Prostate gland (tissue), 2 donors: Measurements from ENCODE around the gene KANSL1.

Source experiments
- POLR2A ChIP-seq: fragments of 450-650 bp; IDR thresholded peaks from one replicate; pipeline ENCODE4 v1.6.1; 2016; ENCODE audit warnings: antibody characterized with exemption, mild to moderate bottlenecking
- POLR2AphosphoS5 ChIP-seq: sonication (generic); formaldehyde crosslinking; IDR thresholded peaks from one replicate; pipeline ENCODE4 v1.6.1; 2017; ENCODE audit warnings: antibody characterized with exemption
- TF ChIP-seq, protein P1 (sequence below), 4 experiments: fragments of 200-600 bp in 2 of 4; fragments of 450-650 bp in 2 of 4; sonication (generic) in 2 of 4; IDR thresholded peaks; 1 replicate in 3 of 4; 2 replicates in 1 of 4; pipeline ENCODE4 v1.5.1; 2016 to 2019; ENCODE audit warnings: antibody characterized with exemption in 4 of 4, mild to moderate bottlenecking in 2 of 4, moderate library complexity in 2 of 4

DNA sequence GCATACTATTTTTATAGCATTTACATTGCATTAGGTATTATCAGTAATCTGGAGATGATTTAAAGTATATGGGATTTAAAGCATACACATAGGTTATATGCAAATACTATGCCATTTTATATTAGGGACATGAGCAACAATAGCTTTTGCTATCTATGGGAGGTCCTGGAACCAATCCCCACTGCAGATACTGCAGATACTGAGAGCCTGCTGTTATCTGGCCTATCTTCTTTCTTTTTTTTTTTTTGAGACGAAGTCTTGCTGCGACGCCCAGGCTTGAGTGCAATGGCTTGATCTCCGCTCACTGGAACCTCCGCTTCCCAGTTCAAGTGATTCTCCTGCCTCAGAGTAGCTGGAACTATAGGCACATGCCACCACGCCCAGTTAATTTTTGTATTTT is 156.7 kb downstream of the KANSL1 start:
- no peak for TF ChIP-seq POLR2A
- no peak for TF ChIP-seq POLR2AphosphoS5
- TF ChIP-seq, protein P1, sequence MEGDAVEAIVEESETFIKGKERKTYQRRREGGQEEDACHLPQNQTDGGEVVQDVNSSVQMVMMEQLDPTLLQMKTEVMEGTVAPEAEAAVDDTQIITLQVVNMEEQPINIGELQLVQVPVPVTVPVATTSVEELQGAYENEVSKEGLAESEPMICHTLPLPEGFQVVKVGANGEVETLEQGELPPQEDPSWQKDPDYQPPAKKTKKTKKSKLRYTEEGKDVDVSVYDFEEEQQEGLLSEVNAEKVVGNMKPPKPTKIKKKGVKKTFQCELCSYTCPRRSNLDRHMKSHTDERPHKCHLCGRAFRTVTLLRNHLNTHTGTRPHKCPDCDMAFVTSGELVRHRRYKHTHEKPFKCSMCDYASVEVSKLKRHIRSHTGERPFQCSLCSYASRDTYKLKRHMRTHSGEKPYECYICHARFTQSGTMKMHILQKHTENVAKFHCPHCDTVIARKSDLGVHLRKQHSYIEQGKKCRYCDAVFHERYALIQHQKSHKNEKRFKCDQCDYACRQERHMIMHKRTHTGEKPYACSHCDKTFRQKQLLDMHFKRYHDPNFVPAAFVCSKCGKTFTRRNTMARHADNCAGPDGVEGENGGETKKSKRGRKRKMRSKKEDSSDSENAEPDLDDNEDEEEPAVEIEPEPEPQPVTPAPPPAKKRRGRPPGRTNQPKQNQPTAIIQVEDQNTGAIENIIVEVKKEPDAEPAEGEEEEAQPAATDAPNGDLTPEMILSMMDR (IDR thresholded peaks at IDR 0.05), result no peak
